H1 (cell line): ENCODE results near the gene HGD. TPM values are rescaled to one million over a fixed set of nuclear protein-coding genes. Genes with fewer than 3 reads are reported as not detected.
A peak's percentile ranks its signal among the peaks of the same experiment; 100 is the strongest.

Source experiments
- CTCF ChIA-PET: fragments of 300-600 bp; sonication (Branson Sonifier 250); formaldehyde crosslinking; loops from one replicate; lab custom pipeline; 2021; ENCODE audit not compliant: partially characterized antibody; lab: Charles Lee
- POLR2A ChIA-PET: fragments of 300-600 bp; sonication (Branson Sonifier 250); formaldehyde crosslinking; loops from one replicate; lab custom pipeline; 2021; ENCODE audit warnings: inconsistent platforms; ENCODE audit not compliant: partially characterized antibody; lab: Charles Lee
- DNase-seq, 2 experiments: peaks; one replicate each; pipeline versions ENCODE4 v3.0.0 to v3.0.0-alpha.2; 2010 to 2022; ENCODE audit warnings: low spot score in 2 of 2, low read depth in 1 of 2, mixed read lengths in 1 of 2
- FAIRE-seq: peaks from 2 replicates; lab custom pipeline; 2011; peaks lifted over from hg19 to GRCh38; lab: Jason Lieb, UNC
- H2AFZ ChIP-seq: 2 replicates; pipeline ENCODE4 v1.8.1; 2012; ENCODE audit warnings: low read length, inconsistent platforms
- H2AK5ac ChIP-seq: 2 replicates; pipeline ENCODE4 v1.6.1; 2013; ENCODE audit warnings: low read depth, low read length
- H2BK120ac ChIP-seq: replicated peaks from 2 replicates; pipeline ENCODE3; 2013; ENCODE audit warnings: low read depth, low read length, inconsistent platforms
- H2BK12ac ChIP-seq: 2 replicates; pipeline ENCODE4 v1.6.1; 2013; ENCODE audit warnings: low read depth, low read length
- H2BK15ac ChIP-seq: 2 replicates; pipeline ENCODE4 v1.6.1; 2013; ENCODE audit warnings: low read length
- H2BK20ac ChIP-seq: 2 replicates; pipeline ENCODE4 v1.6.1; 2013; ENCODE audit warnings: low read length
- H2BK5ac ChIP-seq: 2 replicates; pipeline ENCODE4 v1.6.1; 2013; ENCODE audit warnings: low read depth, low read length
- H3K14ac ChIP-seq: 2 replicates; pipeline ENCODE4 v1.6.1; 2013; ENCODE audit warnings: inconsistent platforms; ENCODE audit not compliant: insufficient read length
- H3K18ac ChIP-seq: 2 replicates; pipeline ENCODE4 v1.6.1; 2013; ENCODE audit warnings: low read length; ENCODE audit errors: extremely low read depth
- H3K23ac ChIP-seq: 2 replicates; pipeline ENCODE4 v1.6.1; 2013; ENCODE audit warnings: inconsistent platforms; ENCODE audit not compliant: insufficient read length
- H3K23me2 ChIP-seq: 2 replicates; pipeline ENCODE4 v1.6.1; 2013; ENCODE audit warnings: low read depth, low read length
- H3K27ac ChIP-seq: 2 replicates; pipeline ENCODE4 v1.6.1; 2011; ENCODE audit warnings: low read depth, low read length, inconsistent platforms
- H3K27me3 ChIP-seq, 4 experiments: replicated peaks in 1 of 4; 1 replicate in 1 of 4; 2 replicates in 3 of 4; pipeline versions ENCODE4 v1.6.1 to v1.8.1; 2011 to 2013; ENCODE audit warnings: low read length in 3 of 4, mild to moderate bottlenecking in 3 of 4, inconsistent platforms in 2 of 4, mixed read lengths in 2 of 4, moderate library complexity in 1 of 4; ENCODE audit not compliant: control insufficient read depth in 3 of 4, insufficient read depth in 3 of 4; ENCODE audit errors: extremely low read depth in 1 of 4
- H3K36me3 ChIP-seq, 4 experiments: 2 replicates each; pipeline versions ENCODE4 v1.6.1 to v1.8.1; 2011 to 2013; ENCODE audit warnings: mild to moderate bottlenecking in 4 of 4, low read length in 3 of 4, moderate library complexity in 2 of 4, control low read depth in 1 of 4, inconsistent platforms in 1 of 4; ENCODE audit not compliant: insufficient read depth in 4 of 4, control insufficient read depth in 2 of 4
- H3K4ac ChIP-seq: replicated peaks from 2 replicates; pipeline ENCODE3; 2013; ENCODE audit warnings: low read length, low read depth, mixed read lengths, inconsistent platforms; ENCODE audit not compliant: insufficient read length
- H3K4me1 ChIP-seq, 4 experiments: replicated peaks in 1 of 4; 1 replicate in 1 of 4; 2 replicates in 3 of 4; pipeline versions ENCODE4 v1.6.1 to v1.8.1; 2011 to 2013; ENCODE audit warnings: low read length in 3 of 4, inconsistent platforms in 2 of 4, mixed read lengths in 1 of 4; ENCODE audit not compliant: insufficient read depth in 4 of 4, control insufficient read depth in 3 of 4
- H3K4me2 ChIP-seq, 2 experiments: 2 replicates each; pipeline versions ENCODE4 v1.6.1 to v1.8.1; 2011 to 2013; ENCODE audit warnings: low read depth in 2 of 2, low read length in 2 of 2, control low read depth in 1 of 2, inconsistent platforms in 1 of 2, mild to moderate bottlenecking in 1 of 2; ENCODE audit not compliant: insufficient read depth in 1 of 2
- H3K4me3 ChIP-seq, 4 experiments: fragments of 200-600, 300-600 bp in 1 of 4; sonication (generic), shearing (Covaris generic), sonication (Bioruptor Twin) in 1 of 4; 2 replicates each; pipeline versions ENCODE4 v1.5.1 to v1.8.1; 2011 to 2016; ENCODE audit warnings: low read length in 4 of 4, low read depth in 3 of 4, control low read depth in 2 of 4, inconsistent platforms in 2 of 4, mild to moderate bottlenecking in 2 of 4, mixed read lengths in 1 of 4, moderate library complexity in 1 of 4; ENCODE audit not compliant: insufficient read depth in 2 of 4; ENCODE audit errors: extremely low read depth in 1 of 4
- H3K56ac ChIP-seq: replicated peaks from 2 replicates; pipeline ENCODE3; 2013; ENCODE audit warnings: low read depth, mild to moderate bottlenecking, mixed read lengths, low read length, inconsistent platforms; ENCODE audit not compliant: insufficient read length
- H3K79me1 ChIP-seq: 2 replicates; pipeline ENCODE4 v1.6.1; 2013; ENCODE audit warnings: low read depth, low read length, control low read depth
- H3K79me2 ChIP-seq, 2 experiments: 2 replicates each; pipeline versions ENCODE4 v1.6.1 to v1.8.1; 2012 to 2013; ENCODE audit warnings: low read length in 2 of 2, mild to moderate bottlenecking in 2 of 2, inconsistent platforms in 1 of 2; ENCODE audit not compliant: insufficient read depth in 2 of 2, control insufficient read depth in 1 of 2
- H3K9ac ChIP-seq, 4 experiments: replicated peaks in 1 of 4; 1 replicate in 1 of 4; 2 replicates in 3 of 4; pipeline versions ENCODE4 v1.6.1 to v1.8.1; 2011 to 2013; ENCODE audit warnings: low read depth in 3 of 4, low read length in 3 of 4, control low read depth in 2 of 4, mild to moderate bottlenecking in 2 of 4, moderate library complexity in 2 of 4, inconsistent platforms in 1 of 4; ENCODE audit errors: extremely low read depth in 1 of 4
- H3K9me3 ChIP-seq, 2 experiments: 2 replicates each; pipeline versions ENCODE4 v1.6.1 to v1.8.1; 2012 to 2013; ENCODE audit warnings: mild to moderate bottlenecking in 2 of 2, moderate library complexity in 2 of 2, control low read depth in 1 of 2, inconsistent platforms in 1 of 2, low read depth in 1 of 2, low read length in 1 of 2, mixed read lengths in 1 of 2; ENCODE audit not compliant: insufficient read depth in 2 of 2
- H4K20me1 ChIP-seq, 2 experiments: replicated peaks in 1 of 2; 2 replicates each; pipeline versions ENCODE3 to v1.8.1; 2011 to 2013; ENCODE audit warnings: inconsistent platforms in 2 of 2, low read length in 2 of 2, mild to moderate bottlenecking in 1 of 2; ENCODE audit not compliant: insufficient read depth in 2 of 2, control insufficient read depth in 1 of 2
- H4K5ac ChIP-seq: 2 replicates; pipeline ENCODE4 v1.6.1; 2013; ENCODE audit warnings: low read length, low read depth, mixed read lengths, inconsistent platforms; ENCODE audit not compliant: insufficient read length
- H4K8ac ChIP-seq: 2 replicates; pipeline ENCODE4 v1.8.0; 2013; ENCODE audit warnings: mild to moderate bottlenecking, moderate library complexity, low read length, inconsistent platforms; ENCODE audit not compliant: insufficient read depth; ENCODE audit errors: extremely low read depth
- H4K91ac ChIP-seq: replicated peaks from 2 replicates; pipeline ENCODE3; 2013; ENCODE audit warnings: low read length, mixed read lengths, inconsistent platforms; ENCODE audit not compliant: insufficient read length
- SIRT6 ChIP-seq: IDR thresholded peaks from one replicate; pipeline ENCODE4 v1.7.1; 2012; ENCODE audit warnings: low read length, inconsistent platforms
- SP1 ChIP-seq: IDR thresholded peaks from 2 replicates; pipeline ENCODE4 v1.6.1; 2011; ENCODE audit warnings: low read depth, low read length
- WGBS, 2 experiments: shearing (Covaris generic) in 1 of 2; methylation state at CpG; one replicate each; pipeline versions ENCODE4 v1.1.6 to v1.1.7; 2013 to 2015; ENCODE audit warnings: low lambda C conversion rate in 2 of 2, mixed read lengths in 2 of 2, inconsistent platforms in 1 of 2, low coverage in 1 of 2, missing lambda C conversion rate in 1 of 2; ENCODE audit not compliant: insufficient replicate concordance in 2 of 2, insufficient coverage in 1 of 2, insufficient read length in 1 of 2; ENCODE audit errors: extremely low coverage in 1 of 2, missing lambda C conversion rate in 1 of 2; 5-methylcytosine and 5-hydroxymethylcytosine counted together
- polyA plus RNA-seq, 7 experiments: library from polyadenylated mRNA; depleted of rRNA in 3 of 7; stranded (reverse) in 5 of 7; unstranded in 2 of 7; fragments of >200 nt in 5 of 7; fragments of 200-250 nt in 2 of 7; gene quantifications; 1 replicate in 5 of 7; 2 replicates in 1 of 7; 4 replicates in 1 of 7; pipeline versions ENCODE4 v1.2.1 to v1.2.3, GENCODE V29; 2011 to 2013; ENCODE audit warnings: missing spikeins in 2 of 7, mixed read lengths in 2 of 7
- total RNA-seq: library from RNA; stranded (reverse); fragmentation: NEBNext Ultra II Directional; extraction: Animal tissue kit (Norgen Biotek cat#: 25700); gene quantifications from 2 replicates; pipeline ENCODE4 v1.2.1, GENCODE V29; 2021
- TF ChIP-seq, protein P1 (sequence below), 3 experiments: IDR thresholded peaks; 1 replicate in 2 of 3; 2 replicates in 1 of 3; pipeline versions ENCODE4 v1.5.1 to v1.6.1; 2011; ENCODE audit warnings: low read length in 3 of 3, mild to moderate bottlenecking in 3 of 3, inconsistent platforms in 2 of 3, low read depth in 1 of 3, moderate library complexity in 1 of 3; ENCODE audit not compliant: insufficient read depth in 1 of 3; ENCODE audit errors: control extremely low read depth in 1 of 3

The HGD gene
- total and polyA plus RNA-seq, 2 of the 8 experiments (the other 6 are each of a cell fraction or from before 2014, with no cell fraction given) = 0.11 TPM; not detected in 1

DNA sequence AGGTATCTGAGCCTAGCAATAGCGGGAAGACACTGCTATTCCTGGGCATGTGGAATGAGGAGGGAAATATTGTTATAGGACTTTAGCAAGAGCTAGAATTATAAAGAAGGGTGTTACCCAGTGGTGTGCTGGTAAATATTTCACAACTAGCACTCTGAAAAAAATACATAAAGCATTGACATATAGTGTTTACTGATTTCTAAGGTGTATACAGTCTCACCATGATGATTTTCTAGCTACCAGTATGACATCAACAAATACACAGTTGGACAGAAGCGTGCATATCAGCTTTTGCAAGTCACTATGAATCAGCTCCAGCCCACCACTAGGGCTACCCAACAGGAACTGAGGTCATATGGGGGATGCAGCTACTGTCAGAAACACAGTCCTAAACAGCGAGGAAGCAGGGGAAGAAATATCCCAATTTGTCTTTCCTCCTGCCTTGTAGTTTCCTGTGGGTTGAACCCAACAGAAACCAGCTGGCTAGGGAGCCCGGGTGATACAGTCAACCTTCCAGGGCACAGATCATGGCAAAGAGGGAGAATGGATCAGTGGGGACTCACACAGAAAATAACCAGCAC lies 39.6 kb downstream of the HGD start:
- H3K4me2 ChIP-seq = no peak overlapping the region
- H2AFZ ChIP-seq = no peak overlapping the region
- CTCF ChIA-PET = interaction anchor here (0.9 to 1.4 kb wide), 4 partner anchors 9 to 398 kb away, joined by 3 to 8 read pairs (median 4); no protein-coding TSS in a partner anchor

More for the DNA sequence above, 39.6 kb downstream of the HGD start:
- Histone ChIP-seq H3K14ac (no peak overlapping the region), H3K4ac (no peak overlapping the region), H2BK15ac (no peak overlapping the region), H3K56ac (no peak overlapping the region), H4K5ac (no peak overlapping the region), H3K79me2 (no peaks in the 10 kb centered on the region), H2BK20ac (no peak overlapping the region), H3K27ac (no peak overlapping the region), H4K8ac (no peak overlapping the region), H3K27me3 (no peaks in the 10 kb centered on the region), H4K91ac (no peak overlapping the region), H3K23ac (no peak overlapping the region), H3K23me2 (no peaks in the 10 kb centered on the region), H3K4me3 (no peak overlapping the region), H2BK120ac (no peak overlapping the region), H3K9me3 (peaks cover 0 to 3% of the 10 kb centered on the region in 2 experiments; a peak in 1 of 4 replicates), H4K20me1 (no peaks in the 10 kb centered on the region), H3K18ac (no peak overlapping the region), H3K79me1 (no peaks in the 10 kb centered on the region), H2BK12ac (no peak overlapping the region), H3K4me1 (no peaks in the 10 kb centered on the region), H3K36me3 (no peaks in the 10 kb centered on the region; a peak in 1 of 8 replicates), H2AK5ac (no peak overlapping the region), H2BK5ac (no peak overlapping the region), H3K9ac (no peak overlapping the region)
- FAIRE-seq (no peak), DNase-seq (no peak)
- 89% methylated on average over 4 of the region's 4 CpGs; no CpG with 5 or more reads in 1 of the 2 experiments for WGBS, 2 experiments
- POLR2A ChIA-PET = interaction anchor here (0.7 to 1.3 kb wide), 2 partner anchors 8 to 44 kb away, joined by 3 read pairs; no protein-coding TSS in a partner anchor
- TF ChIP-seq SP1 = no peak
- TF ChIP-seq, protein P1, sequence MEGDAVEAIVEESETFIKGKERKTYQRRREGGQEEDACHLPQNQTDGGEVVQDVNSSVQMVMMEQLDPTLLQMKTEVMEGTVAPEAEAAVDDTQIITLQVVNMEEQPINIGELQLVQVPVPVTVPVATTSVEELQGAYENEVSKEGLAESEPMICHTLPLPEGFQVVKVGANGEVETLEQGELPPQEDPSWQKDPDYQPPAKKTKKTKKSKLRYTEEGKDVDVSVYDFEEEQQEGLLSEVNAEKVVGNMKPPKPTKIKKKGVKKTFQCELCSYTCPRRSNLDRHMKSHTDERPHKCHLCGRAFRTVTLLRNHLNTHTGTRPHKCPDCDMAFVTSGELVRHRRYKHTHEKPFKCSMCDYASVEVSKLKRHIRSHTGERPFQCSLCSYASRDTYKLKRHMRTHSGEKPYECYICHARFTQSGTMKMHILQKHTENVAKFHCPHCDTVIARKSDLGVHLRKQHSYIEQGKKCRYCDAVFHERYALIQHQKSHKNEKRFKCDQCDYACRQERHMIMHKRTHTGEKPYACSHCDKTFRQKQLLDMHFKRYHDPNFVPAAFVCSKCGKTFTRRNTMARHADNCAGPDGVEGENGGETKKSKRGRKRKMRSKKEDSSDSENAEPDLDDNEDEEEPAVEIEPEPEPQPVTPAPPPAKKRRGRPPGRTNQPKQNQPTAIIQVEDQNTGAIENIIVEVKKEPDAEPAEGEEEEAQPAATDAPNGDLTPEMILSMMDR (IDR thresholded peaks at IDR 0.05; ENCODE audit: control extremely low read depth in 1 of 3, insufficient read depth in 1 of 3, low read depth in 1 of 3, low read length in 3 of 3) = peak in 1 of 3 experiments; percentile 4; a peak in 1 of 4 replicates
- no peak for TF ChIP-seq SIRT6
